SIG-M5 (cell line): ENCODE data around the gene SPSB1.
"Not testable (repeated sequence)": the region's sequence is repeated elsewhere in the genome, so short reads cannot be mapped to it uniquely, and the experiment has no call there.

Source experiments
- DNase-seq: peaks from one replicate; lab custom pipeline; 2025; lab: John Stamatoyannopoulos, UW

SPSB1 gene

GRCh38 chr1:9279172-9279840 is 13.4 kb upstream of the SPSB1 start:
- no peak for DNase-seq

GRCh38 chr1:9280015-9280860 is 12.5 kb upstream of the SPSB1 start:
- no peak for DNase-seq

DNA sequence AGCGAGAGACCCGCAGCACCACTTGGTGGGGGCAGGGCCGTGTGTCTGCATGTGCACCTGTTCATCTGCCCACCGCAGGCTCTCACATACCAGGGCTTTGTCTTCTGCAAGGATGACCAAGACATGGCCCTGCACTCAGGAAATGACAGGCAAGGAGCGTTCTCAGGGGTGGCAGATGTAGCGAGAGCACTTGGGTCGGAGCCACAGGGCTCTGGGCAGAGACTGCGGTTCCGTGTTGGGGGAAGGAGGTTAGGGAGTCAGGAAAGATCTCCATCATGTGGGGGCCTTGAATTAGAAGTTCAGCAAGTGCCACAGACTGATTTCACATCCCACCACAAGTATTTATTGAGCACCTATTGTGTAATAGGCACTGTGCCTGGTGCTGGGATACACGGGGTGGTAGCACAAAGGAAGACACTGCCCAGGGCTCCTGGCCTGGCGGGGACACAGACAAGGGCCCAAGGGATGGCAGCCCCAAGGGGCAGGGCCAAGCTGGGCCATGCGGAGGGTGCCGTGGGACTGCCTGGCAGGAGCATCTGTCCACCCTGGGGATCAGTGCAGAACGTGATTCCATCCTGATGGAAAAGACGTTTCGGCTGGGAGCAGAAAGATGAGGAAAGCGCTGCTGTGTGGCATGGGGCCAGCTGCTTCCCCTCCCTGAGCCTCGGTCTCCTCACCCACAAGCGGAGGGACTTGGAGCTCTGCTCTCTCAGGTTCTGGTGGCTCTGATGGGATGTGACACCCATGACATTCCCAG is 11.4 kb upstream of the SPSB1 start:
- no peak for DNase-seq

- DNase-seq = no peak
These were observed 10.6 kb upstream of the SPSB1 start for GRCh38 chr1:9281908-9282695.

- DNase-seq = no peak
These were observed 10.1 kb upstream of the SPSB1 start for GRCh38 chr1:9282696-9282955.

DNA sequence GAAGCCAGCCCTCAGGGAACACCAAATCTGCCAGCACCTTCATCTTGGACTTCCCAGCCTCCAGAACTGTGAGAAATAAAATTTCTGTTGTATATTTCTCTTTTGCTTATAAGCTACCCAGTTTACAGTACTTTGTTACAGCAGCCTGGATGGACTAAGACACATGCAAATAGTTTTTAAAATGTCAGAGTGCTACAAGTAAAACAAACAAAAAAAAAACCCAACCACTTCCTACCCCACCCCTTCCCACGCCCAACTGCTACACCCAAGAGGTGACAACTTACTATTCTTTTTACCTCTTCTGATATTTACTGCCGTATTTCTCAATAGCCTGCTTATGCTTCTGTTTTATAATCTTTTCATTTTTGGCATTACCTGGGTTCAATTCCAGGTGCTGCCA is 8.6 kb upstream of the SPSB1 start:
- no peak for DNase-seq

- no peak for DNase-seq
These were observed 6.1 kb upstream of the SPSB1 start for GRCh38 chr1:9286556-9286955.

DNA sequence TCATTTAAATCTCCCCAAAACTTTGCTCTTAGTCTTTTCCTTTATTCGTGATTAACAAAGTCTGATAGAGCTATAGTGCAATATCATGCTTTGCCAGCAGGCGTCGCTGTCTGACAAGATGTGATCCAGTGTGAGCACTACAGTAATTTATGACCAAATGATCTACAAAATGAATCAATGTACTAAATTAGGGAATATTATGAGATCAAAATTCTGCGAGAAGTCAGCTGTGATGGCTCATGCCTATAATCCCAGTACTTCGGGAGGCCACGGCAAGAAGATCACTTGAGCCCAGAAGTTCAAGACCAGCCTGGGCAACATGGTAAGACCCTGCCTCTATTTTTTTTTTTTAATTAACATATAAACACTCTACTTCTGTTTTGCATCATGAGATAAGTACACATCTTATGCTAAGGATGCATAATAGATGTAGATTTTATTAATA is 3.6 kb upstream of the SPSB1 start:
- no peak for DNase-seq

GRCh38 chr1:9289711-9290485 is 2.8 kb upstream of the SPSB1 start:
- DNase-seq = peak; percentile 24

GRCh38 chr1:9291914-9292360 is 757 bp upstream of the SPSB1 start:
- DNase-seq = no peak

DNA sequence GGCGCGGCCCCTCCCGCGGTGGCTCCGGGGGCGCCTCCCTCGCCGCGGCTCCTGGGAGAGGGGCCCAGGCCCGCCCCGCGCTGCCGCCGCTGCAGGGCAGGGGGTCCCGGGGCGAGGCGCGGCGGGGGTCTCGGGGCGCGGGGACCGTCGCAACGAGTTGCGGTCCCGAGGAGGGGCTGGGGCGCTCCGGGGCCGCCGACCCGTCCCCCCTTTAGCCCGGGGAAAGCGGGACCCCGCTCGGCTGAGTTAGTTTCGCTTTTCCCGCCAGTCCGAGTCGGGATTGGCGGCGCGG is 493 bp downstream of the SPSB1 start:
- DNase-seq = no peak

DNA sequence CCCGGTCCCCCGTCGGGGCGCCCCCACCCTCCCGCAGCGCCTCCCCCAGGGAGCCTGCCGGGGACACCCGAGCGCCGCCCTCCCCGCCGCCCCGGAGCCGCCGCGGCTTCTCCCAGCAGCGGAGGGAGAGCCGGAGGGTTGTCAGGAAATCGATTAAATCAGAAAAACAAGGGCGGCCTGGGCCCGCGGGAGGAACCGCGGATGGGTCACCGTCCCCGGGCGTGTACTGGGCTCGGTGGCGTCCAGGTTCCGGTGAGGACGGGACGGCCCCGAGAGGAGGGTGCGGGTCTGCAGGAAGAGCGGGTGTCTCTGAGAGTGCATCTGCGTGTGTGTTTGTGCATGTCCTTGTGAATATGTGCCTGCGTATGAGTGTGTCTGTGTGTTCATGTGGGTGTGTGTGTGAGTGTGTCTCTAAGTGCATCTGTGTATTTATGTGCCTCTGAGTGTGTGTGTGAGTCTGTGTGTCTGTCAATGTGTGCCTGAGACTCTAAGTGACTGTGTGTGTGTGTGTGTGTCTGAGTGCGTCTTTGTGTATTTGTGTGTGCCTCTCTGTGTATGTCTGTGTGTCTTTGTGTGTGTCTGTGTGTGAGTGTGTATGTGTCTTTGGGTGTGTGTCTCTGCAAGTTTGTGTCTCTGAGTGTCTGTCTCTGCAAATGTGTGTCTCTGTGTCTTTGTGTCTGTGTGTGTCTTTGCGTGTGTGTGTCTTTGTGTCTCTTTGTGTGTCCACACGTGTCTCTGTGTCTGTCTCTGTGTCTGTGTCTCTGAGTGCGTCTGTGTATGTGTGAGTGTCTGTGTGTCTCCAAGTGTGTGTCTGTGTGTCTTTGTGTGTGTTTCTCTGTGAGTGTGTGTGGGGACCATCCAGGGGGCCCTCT is 1.1 kb downstream of the SPSB1 start:
- no peak for DNase-seq

GRCh38 chr1:9294405-9294773 is 1.7 kb downstream of the SPSB1 start:
- no peak for DNase-seq

GRCh38 chr1:9294910-9295636 is 2.4 kb downstream of the SPSB1 start:
- DNase-seq = no peak

DNA sequence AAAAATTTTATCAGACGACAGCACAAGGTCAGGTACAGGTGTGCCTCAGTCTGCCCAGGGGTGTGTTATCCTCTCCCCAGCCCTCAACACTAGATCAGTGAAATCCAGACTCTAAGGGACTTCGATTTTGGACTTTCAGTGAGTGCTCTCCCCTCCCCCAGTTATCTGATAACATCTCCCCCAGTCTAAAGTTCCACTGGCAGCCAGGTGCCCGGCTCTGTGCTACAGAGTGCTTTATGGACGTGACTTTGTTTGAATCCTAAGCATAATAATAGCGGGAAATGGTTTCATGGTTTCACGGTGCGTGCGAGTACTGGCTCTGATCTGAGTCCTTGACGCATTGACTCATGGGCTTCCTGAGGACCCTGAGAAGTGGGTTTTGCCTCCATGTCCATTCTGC is 3.2 kb downstream of the SPSB1 start:
- no peak for DNase-seq

DNA sequence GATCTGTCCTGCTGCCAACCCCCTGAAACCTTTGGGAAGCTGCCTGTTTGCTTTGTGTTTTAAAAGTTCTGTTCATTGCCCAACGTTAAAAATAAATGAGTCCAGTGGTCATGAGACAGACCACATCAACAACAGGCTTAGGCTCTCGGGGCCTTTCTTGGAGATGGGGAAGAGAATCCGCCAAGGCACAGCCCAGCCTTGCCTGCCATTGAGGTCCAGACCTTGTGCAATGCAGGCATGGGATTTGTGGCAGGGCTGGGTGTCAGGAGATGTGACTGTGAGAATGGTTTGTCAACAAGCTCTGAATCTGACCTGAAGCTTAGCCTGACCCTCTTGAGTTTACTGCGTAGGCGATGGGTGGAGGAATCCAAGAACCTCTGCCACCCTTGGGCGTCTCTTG is 4.2 kb downstream of the SPSB1 start:
- DNase-seq = no peak

- DNase-seq = no peak
These were observed 5.1 kb downstream of the SPSB1 start for GRCh38 chr1:9297831-9298230.

- no peak for DNase-seq
These were observed 5.6 kb downstream of the SPSB1 start for GRCh38 chr1:9298282-9298681.

GRCh38 chr1:9299571-9300541 is 7.2 kb downstream of the SPSB1 start:
- DNase-seq = not testable (repeated sequence)
